Coronary artery (tissue), 2 donors: ENCODE measurements around the gene FOXI1.

Experiments
- DNase-seq: peaks from one replicate; pipeline ENCODE4 v3.0.0-alpha.2; 2017; ENCODE audit warnings: low spot score
- H3K27ac ChIP-seq, 2 donors: fragments of 200-600 bp; sonication (generic); one replicate each; pipeline ENCODE4 v1.5.1; 2016 to 2019
- H3K4me3 ChIP-seq: fragments of 200-600 bp; sonication (generic); 2 replicates; pipeline ENCODE4 v1.5.1; 2016; ENCODE audit warnings: mild to moderate bottlenecking, moderate library complexity
- CTCF ChIP-seq: fragments of 200-600 bp; sonication (generic); IDR thresholded peaks from one replicate; pipeline ENCODE4 v1.5.1; 2019; ENCODE audit warnings: antibody characterized with exemption

FOXI1 gene

GRCh38 chr5:170159101-170159698 lies 53.5 kb downstream of the FOXI1 start:
- H3K27ac ChIP-seq = no peak overlapping the region
- no peak for TF ChIP-seq CTCF
- no peak for DNase-seq
- no peak overlapping the region for H3K4me3 ChIP-seq
